ENCODE data around the gene HES4.
"Not testable (repeated sequence)": the region's sequence is repeated elsewhere in the genome, so short reads cannot be mapped to it uniquely, and the experiment has no call there.

HES4 gene

DNA sequence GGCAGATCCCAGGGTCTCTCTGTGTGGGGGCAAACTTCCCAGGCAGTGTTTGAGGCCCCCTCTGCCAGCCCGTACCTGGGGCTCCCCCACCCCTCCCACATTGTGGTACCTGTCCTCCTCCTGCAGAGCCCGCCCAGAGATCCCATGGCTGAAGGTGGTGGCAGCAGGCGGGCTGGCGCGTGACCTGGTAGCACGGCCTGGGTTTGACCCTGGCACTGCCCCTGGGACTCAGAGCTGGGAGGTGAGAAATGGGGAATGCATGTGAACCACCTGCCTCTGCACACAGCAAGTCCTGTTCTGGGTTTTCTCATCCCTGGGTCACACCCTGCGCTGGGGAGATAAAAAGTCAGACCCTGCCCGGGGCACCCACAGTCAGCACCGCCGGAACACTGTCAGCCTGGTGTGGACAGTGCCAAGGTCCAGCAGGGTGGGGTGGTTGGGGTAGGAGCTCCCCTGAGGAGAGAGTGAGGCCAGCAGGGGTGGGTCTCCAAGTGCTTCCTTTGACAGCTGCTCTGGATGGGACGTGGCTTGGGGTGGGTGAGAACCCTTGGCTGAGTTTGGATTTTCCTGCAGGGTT is 31.9 kb upstream of the HES4 start:
- no peak overlapping the region for H3K4me3 ChIP-seq (ENCODE audit: low read length)
- H3K36me3 ChIP-seq (ENCODE audit: control insufficient read depth, low read depth, low read length), result no peaks in the 10 kb centered on the region
- peaks cover 63% of the 10 kb centered on the region for H3K27me3 ChIP-seq (ENCODE audit: control insufficient read depth, insufficient read depth, low read length)
- H3K27ac ChIP-seq (ENCODE audit: low read length), result no peak overlapping the region
- H3K9me3 ChIP-seq (ENCODE audit: control insufficient read depth, low read depth, low read length), result no peaks in the 10 kb centered on the region
- H3K9ac ChIP-seq (ENCODE audit: low read length), result no peak overlapping the region
- peaks cover 11% of the 10 kb centered on the region for H3K4me1 ChIP-seq (ENCODE audit: control insufficient read depth, low read depth, low read length)

DNA sequence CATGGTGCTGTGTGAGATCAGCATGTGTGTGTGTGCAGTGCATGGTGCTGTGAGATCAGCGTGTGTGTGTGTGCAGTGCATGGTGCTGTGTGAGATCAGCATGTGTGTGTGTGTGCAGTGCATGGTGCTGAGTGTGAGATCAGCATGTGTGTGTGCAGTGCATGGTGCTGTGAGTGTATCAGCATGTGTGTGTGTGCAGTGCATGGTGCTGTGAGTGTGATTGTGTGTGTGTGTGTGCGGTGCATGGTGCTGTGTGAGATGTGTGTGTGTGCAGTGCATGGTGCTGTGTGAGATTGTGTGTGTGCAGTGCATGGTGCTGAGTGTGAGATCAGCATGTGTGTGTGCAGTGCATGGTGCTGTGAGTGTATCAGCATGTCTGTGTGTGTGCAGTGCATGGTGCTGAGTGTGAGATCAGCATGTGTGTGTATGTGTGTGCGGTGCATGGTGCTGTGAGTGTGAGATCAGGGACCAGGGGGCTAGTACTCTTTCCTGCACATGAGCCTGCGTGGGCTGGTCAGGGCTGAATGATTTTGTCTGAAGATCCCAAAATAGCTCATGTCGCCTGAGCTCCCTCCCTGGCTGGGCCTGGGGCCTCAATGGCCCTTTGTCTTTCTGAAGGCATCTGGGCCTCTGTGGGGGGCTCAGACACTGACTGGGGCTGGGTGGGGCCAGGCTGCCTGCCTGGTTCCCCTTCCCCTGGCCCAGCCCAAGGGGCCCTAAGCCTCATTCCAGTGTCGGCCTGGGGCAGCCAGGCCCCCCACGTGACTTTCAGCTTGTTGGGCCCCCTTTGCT is 31.2 kb upstream of the HES4 start:
- H3K9ac ChIP-seq (ENCODE audit: low read length); H3K36me3 ChIP-seq (ENCODE audit: control insufficient read depth, low read depth, low read length); H3K27ac ChIP-seq (ENCODE audit: low read length); H3K4me3 ChIP-seq (ENCODE audit: low read length); H3K9me3 ChIP-seq (ENCODE audit: control insufficient read depth, low read depth, low read length): not testable (repeated sequence)
- peaks cover 59% of the 10 kb centered on the region for H3K27me3 ChIP-seq (ENCODE audit: control insufficient read depth, insufficient read depth, low read length)
- peaks cover 11% of the 10 kb centered on the region for H3K4me1 ChIP-seq (ENCODE audit: control insufficient read depth, low read depth, low read length)

DNA sequence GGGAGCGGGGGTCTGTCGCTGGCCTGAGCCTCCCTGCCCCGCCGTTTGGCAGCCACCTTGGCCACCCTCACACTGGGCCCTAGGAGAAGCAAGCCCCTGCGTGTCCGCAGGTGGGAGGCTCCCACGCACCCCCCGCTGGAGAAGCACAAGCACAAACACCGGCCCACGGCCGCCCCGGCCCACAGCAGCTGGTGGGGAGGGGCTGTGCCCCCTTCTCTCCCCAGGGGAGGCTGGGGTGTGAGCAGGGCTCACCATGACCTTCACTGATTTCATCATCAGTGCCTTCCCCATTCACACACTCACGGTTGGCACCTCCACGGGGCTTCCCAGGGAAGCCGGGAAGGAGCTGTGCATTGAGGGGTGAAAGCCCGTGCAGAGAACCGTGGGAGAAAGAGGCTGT is 27.9 kb upstream of the HES4 start:
- Histone ChIP-seq H3K9me3 (ENCODE audit: control insufficient read depth, low read depth, low read length) (no peaks in the 10 kb centered on the region), H3K4me1 (ENCODE audit: control insufficient read depth, low read depth, low read length) (peaks cover 22% of the 10 kb centered on the region), H3K9ac (ENCODE audit: low read length) (no peak overlapping the region), H3K27me3 (ENCODE audit: control insufficient read depth, insufficient read depth, low read length) (peaks cover 36% of the 10 kb centered on the region), H3K27ac (ENCODE audit: low read length) (no peak overlapping the region), H3K4me3 (ENCODE audit: low read length) (no peak overlapping the region), H3K36me3 (ENCODE audit: control insufficient read depth, low read depth, low read length) (no peaks in the 10 kb centered on the region)

DNA sequence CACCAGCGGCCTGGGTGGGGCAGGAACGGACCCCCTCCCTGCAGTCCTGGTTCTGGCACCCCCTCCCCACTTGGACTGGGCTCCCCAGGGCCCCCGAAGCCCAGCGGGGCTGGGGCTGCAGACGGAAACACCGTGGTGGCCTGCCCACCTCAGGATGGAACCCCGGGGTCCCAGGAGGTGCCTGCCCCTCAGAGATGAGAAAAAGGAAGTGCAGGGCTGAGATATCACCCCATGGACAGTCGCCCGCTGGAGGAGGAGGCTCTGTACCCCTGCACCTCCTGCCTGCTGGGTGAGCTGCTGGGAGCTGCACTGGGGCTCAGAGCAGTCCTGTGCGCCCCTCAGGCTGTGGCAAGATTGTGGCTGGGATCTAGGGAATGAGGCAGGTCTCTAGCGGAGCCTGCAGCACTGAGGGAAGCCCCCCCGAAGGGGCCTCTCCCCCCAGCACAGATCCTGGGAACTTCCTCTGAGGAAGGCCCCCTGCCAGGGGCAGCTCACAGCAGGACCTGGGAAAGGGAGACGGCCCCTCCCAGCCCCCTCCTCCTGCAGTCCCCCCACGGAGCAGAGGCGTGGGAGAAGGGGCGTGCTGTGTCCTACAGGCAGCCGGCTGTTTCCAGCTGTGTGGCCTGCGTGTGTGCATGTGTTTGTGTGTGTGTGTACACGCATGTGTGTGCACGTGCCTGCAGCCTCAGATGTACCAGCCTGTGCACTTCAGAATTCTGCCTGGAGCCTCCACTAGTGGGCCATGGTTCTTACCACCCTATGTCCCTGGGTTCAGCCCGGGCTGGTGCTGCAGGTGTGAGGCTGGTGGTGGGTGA is 26.9 kb upstream of the HES4 start:
- no peaks in the 10 kb centered on the region for H3K9me3 ChIP-seq (ENCODE audit: control insufficient read depth, low read depth, low read length)
- H3K36me3 ChIP-seq (ENCODE audit: control insufficient read depth, low read depth, low read length), result no peaks in the 10 kb centered on the region
- H3K4me1 ChIP-seq (ENCODE audit: control insufficient read depth, low read depth, low read length), result peaks cover 16% of the 10 kb centered on the region
- peaks cover 27% of the 10 kb centered on the region for H3K27me3 ChIP-seq (ENCODE audit: control insufficient read depth, insufficient read depth, low read length)
- H3K4me3 ChIP-seq (ENCODE audit: low read length), result no peak overlapping the region
- no peak overlapping the region for H3K27ac ChIP-seq (ENCODE audit: low read length)
- H3K9ac ChIP-seq (ENCODE audit: low read length), result no peak overlapping the region

DNA sequence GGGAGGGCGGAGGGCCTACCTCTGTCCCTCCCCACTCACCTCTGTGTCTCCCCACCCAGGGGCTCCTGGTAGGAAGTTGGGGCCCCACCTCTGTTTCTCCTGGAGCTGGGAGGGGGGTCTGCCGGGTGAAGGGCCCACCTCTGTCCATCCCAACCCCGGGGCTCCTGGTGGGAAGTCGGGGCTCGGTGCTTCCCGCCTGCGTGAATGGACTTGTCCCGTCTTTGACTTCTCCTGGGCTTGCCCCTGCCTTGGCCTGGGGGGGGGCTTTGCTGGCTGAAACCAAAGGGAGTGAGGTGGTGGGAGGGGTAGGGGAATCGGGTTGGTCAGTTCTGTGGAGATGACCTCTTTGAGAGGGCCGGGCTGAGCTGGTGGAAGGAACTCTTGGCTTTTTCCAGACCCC is 25.8 kb upstream of the HES4 start:
- H3K27ac ChIP-seq (ENCODE audit: low read length), result no peak overlapping the region
- H3K4me1 ChIP-seq (ENCODE audit: control insufficient read depth, low read depth, low read length), result peaks cover 15% of the 10 kb centered on the region
- no peaks in the 10 kb centered on the region for H3K9me3 ChIP-seq (ENCODE audit: control insufficient read depth, low read depth, low read length)
- no peak overlapping the region for H3K9ac ChIP-seq (ENCODE audit: low read length)
- H3K36me3 ChIP-seq (ENCODE audit: control insufficient read depth, low read depth, low read length), result no peaks in the 10 kb centered on the region
- no peak overlapping the region for H3K4me3 ChIP-seq (ENCODE audit: low read length)
- H3K27me3 ChIP-seq (ENCODE audit: control insufficient read depth, insufficient read depth, low read length), result peaks cover 21% of the 10 kb centered on the region

DNA sequence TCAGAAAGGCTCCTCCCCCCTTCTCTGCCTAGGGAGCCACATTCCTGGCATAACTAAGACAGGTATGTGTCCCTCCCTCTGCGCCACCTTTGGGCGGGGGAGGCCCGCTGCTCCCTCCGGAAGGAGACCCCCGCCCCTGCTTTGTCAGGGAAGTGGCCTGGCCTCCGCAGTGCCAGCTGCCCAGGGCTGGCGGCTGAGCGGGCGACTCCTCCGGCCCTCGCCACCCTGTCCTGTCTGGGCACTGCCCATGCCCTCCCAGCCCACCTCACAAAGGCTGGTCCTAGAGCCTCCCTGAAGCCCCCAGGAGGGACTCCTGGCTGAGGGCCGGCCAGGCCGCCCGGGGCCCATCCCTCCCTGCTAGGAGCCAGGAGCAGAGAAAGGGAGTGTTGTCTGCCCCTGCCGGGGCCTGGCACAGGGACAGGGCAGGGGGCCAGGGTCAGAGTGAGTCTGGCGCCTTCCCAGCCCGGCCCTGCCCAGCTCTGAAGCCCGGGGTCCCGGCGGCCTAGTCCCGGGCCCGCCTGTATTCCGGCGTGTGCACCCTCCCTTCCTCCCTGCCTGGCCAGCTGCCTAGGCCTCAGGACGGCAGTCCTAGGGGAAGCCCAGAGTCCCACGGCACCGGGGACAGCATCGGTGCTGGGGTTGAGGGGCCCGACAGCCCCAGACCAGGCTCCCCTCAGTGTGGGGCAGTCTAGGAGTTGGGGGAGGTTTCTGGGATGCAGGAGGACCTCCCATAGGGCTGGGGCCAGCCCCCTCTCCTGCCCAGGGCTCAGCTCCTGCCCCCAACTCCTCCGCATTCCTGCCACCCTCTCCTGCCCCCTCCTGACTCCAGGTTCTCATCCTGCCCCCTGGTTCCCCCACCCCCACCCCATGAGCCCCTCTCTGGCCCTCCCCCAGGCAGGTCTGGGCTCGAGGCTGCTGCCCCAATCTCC is 25.1 kb upstream of the HES4 start:
- H3K36me3 ChIP-seq (ENCODE audit: control insufficient read depth, low read depth, low read length), result no peaks in the 10 kb centered on the region
- no peak overlapping the region for H3K27ac ChIP-seq (ENCODE audit: low read length)
- no peaks in the 10 kb centered on the region for H3K9me3 ChIP-seq (ENCODE audit: control insufficient read depth, low read depth, low read length)
- peaks cover 15% of the 10 kb centered on the region for H3K4me1 ChIP-seq (ENCODE audit: control insufficient read depth, low read depth, low read length)
- peaks cover 21% of the 10 kb centered on the region for H3K27me3 ChIP-seq (ENCODE audit: control insufficient read depth, insufficient read depth, low read length)
- no peak overlapping the region for H3K9ac ChIP-seq (ENCODE audit: low read length)
- H3K4me3 ChIP-seq (ENCODE audit: low read length), result no peak overlapping the region

GRCh38 chr1:1024149-1024770 is 24.4 kb upstream of the HES4 start:
- Histone ChIP-seq H3K4me3 (ENCODE audit: low read length) (no peak overlapping the region), H3K27me3 (ENCODE audit: control insufficient read depth, insufficient read depth, low read length) (peaks cover 16% of the 10 kb centered on the region), H3K36me3 (ENCODE audit: control insufficient read depth, low read depth, low read length) (no peaks in the 10 kb centered on the region), H3K27ac (ENCODE audit: low read length) (no peak overlapping the region), H3K9me3 (ENCODE audit: control insufficient read depth, low read depth, low read length) (no peaks in the 10 kb centered on the region), H3K4me1 (ENCODE audit: control insufficient read depth, low read depth, low read length) (peaks cover 15% of the 10 kb centered on the region), H3K9ac (ENCODE audit: low read length) (no peak overlapping the region)

- H3K27ac ChIP-seq (ENCODE audit: low read length), result no peak overlapping the region
- H3K4me1 ChIP-seq (ENCODE audit: control insufficient read depth, low read depth, low read length), result peaks cover 15% of the 10 kb centered on the region
- no peak overlapping the region for H3K4me3 ChIP-seq (ENCODE audit: low read length)
- no peak overlapping the region for H3K9ac ChIP-seq (ENCODE audit: low read length)
- H3K36me3 ChIP-seq (ENCODE audit: control insufficient read depth, low read depth, low read length), result no peaks in the 10 kb centered on the region
- peaks cover 12% of the 10 kb centered on the region for H3K27me3 ChIP-seq (ENCODE audit: control insufficient read depth, insufficient read depth, low read length)
- H3K9me3 ChIP-seq (ENCODE audit: control insufficient read depth, low read depth, low read length), result no peaks in the 10 kb centered on the region
Observed at GRCh38 chr1:1023700-1024099, 23.8 kb upstream of the HES4 start.

DNA sequence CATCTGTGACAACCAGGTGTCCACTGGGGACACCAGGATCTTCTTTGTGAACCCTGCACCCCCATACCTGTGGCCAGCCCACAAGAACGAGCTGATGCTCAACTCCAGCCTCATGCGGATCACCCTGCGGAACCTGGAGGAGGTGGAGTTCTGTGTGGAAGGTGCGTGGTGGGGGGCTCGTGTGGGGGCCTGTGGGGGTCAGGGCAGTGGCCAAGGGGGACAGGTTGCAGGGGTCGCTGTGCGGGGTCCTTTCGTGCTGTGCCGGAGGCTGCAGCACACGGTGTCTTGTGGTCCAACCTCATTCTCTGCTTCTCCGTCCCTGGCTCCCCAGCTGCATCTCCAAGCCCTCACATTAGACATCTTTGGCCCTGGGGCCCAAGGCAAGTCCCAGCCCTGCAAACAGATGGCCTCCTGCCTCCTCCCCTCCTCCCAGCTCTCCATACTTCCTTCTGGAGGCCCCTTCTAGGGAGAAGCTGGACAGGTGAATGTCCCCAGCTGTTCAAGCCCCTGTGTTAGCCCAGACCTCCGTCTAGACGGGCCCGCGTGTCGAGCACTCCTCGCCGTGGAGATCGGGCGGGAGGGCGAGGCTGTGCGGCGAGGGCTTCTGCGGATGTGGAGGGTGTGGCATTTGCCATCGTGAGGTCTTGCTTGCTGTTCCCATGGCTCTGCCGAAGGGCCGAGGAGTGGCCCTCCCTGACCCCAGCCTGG is 22.6 kb upstream of the HES4 start:
- H3K27ac ChIP-seq (ENCODE audit: low read length), result no peak overlapping the region
- H3K4me1 ChIP-seq (ENCODE audit: control insufficient read depth, low read depth, low read length), result peaks cover 15% of the 10 kb centered on the region
- H3K9me3 ChIP-seq (ENCODE audit: control insufficient read depth, low read depth, low read length), result no peaks in the 10 kb centered on the region
- no peak overlapping the region for H3K9ac ChIP-seq (ENCODE audit: low read length)
- peaks cover 12% of the 10 kb centered on the region for H3K27me3 ChIP-seq (ENCODE audit: control insufficient read depth, insufficient read depth, low read length)
- H3K36me3 ChIP-seq (ENCODE audit: control insufficient read depth, low read depth, low read length), result no peaks in the 10 kb centered on the region
- no peak overlapping the region for H3K4me3 ChIP-seq (ENCODE audit: low read length)

DNA sequence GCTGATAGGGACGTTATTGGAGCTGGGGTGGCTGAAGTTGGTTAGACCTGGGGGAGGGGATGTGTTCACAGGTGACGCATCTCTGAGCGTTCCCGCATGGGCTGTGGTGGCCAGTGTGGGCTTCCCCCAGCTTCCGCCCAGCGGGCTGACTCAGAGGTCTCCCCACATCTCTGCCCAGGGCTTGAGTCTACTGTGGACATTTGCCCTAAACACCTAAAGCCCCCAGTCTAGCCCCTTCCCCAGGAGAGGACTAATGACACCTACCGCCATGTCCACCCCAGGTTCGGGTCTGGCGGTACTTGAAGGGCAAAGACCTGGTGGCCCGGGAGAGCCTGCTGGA is 22.0 kb upstream of the HES4 start:
- H3K4me1 ChIP-seq (ENCODE audit: control insufficient read depth, low read depth, low read length), result peaks cover 15% of the 10 kb centered on the region
- H3K9me3 ChIP-seq (ENCODE audit: control insufficient read depth, low read depth, low read length), result no peaks in the 10 kb centered on the region
- no peak overlapping the region for H3K27ac ChIP-seq (ENCODE audit: low read length)
- peaks cover 9% of the 10 kb centered on the region for H3K27me3 ChIP-seq (ENCODE audit: control insufficient read depth, insufficient read depth, low read length)
- H3K36me3 ChIP-seq (ENCODE audit: control insufficient read depth, low read depth, low read length), result no peaks in the 10 kb centered on the region
- no peak overlapping the region for H3K4me3 ChIP-seq (ENCODE audit: low read length)
- no peak overlapping the region for H3K9ac ChIP-seq (ENCODE audit: low read length)
